AG09319 (cell line): ENCODE results near the gene CCDC188.

Experiments used
- DNase-seq: peaks from one replicate; pipeline ENCODE4 v3.0.0-alpha.2; 2010; ENCODE audit warnings: low read depth; ENCODE audit errors: extremely low read depth
- TF ChIP-seq, protein P1 (sequence below): IDR thresholded peaks from 2 replicates; pipeline ENCODE4 v1.5.1; 2011; ENCODE audit warnings: low read depth, mild to moderate bottlenecking, inconsistent platforms, low read length, moderate library complexity

The CCDC188 gene

DNA sequence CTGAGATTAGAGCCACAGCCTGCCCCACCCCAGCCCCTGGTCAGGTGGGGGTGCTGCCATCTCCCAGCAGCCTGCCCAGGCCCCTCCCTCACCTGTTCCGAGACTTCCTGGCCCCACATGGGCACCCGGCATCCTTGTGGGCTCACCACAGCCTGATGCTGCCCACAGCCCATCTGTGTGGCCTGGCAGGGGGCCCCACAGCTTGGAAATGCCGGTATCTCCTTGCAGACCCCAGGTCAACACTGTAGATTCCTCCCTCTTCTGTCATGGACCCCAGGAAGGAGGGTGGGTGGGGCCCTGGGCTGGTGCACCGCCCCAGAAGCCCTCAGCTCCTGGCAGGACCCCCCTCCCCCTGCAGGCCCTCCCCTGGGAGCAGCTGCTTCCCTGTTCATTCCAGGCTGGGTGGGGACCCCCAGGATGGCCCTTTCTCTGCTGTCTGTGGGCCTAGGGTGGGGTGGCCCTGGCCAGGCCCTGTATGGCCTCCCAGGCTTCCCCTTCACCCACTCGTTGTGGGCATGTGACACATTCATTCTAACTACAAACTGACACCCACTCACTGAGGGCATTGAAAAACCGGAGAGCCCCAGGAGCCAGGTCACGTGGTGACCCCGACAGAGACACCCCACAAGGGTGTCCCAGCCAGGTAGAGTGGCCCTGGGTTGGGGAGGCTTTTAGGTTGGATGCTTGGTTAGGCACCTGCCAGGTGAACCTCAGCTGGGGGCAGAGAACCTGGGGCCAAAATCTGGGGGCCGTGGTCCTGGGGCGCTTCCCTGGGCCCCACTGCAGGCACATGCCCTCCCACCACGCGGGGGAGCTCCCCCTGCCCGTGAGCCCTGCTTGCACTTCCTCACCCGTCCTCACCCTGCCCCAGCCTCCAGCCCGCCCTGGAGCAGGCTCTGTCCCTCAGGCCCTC, 44.1 kb upstream of the CCDC188 start:
- TF ChIP-seq, protein P1, sequence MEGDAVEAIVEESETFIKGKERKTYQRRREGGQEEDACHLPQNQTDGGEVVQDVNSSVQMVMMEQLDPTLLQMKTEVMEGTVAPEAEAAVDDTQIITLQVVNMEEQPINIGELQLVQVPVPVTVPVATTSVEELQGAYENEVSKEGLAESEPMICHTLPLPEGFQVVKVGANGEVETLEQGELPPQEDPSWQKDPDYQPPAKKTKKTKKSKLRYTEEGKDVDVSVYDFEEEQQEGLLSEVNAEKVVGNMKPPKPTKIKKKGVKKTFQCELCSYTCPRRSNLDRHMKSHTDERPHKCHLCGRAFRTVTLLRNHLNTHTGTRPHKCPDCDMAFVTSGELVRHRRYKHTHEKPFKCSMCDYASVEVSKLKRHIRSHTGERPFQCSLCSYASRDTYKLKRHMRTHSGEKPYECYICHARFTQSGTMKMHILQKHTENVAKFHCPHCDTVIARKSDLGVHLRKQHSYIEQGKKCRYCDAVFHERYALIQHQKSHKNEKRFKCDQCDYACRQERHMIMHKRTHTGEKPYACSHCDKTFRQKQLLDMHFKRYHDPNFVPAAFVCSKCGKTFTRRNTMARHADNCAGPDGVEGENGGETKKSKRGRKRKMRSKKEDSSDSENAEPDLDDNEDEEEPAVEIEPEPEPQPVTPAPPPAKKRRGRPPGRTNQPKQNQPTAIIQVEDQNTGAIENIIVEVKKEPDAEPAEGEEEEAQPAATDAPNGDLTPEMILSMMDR = no peak

DNA sequence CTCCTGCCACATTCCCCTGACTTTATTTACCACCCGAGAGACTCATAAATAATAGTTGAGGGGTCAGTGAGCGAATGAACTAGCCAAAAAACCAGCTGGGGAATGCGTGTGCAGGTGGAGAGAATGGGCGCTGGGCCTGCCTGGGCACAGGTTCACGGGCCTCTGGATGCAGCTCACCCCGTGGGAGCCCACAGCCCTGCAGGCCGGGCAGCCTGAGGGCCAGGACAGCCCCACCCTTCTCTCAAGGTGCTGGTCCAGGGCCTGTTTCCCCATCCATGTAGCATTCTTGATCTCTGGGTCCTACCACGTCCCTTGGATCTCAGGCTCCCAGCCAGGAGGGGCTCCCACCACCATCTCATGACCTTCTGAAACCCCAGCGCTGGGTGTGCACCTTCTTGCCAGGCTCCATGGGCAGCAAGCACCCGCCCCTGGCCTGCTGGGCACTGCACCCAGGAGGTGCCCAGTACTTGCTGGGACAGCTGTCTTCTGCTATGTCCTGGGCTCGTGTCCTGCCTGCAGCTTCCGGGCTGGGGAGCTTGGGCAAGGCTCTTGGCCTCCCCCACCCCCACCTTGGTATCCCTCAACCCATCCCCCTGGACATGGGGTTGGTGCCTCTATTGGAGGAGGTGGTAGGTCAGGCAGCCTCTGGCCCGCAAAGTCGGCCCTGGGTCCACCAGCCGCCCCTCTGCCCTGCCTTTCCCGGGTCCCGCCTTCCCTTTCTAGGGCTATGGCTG, 43.1 kb upstream of the CCDC188 start:
- TF ChIP-seq, protein P1 = no peak
- DNase-seq = no peak

More for the DNA sequence above, 44.1 kb upstream of the CCDC188 start:
- no peak for DNase-seq

DNA sequence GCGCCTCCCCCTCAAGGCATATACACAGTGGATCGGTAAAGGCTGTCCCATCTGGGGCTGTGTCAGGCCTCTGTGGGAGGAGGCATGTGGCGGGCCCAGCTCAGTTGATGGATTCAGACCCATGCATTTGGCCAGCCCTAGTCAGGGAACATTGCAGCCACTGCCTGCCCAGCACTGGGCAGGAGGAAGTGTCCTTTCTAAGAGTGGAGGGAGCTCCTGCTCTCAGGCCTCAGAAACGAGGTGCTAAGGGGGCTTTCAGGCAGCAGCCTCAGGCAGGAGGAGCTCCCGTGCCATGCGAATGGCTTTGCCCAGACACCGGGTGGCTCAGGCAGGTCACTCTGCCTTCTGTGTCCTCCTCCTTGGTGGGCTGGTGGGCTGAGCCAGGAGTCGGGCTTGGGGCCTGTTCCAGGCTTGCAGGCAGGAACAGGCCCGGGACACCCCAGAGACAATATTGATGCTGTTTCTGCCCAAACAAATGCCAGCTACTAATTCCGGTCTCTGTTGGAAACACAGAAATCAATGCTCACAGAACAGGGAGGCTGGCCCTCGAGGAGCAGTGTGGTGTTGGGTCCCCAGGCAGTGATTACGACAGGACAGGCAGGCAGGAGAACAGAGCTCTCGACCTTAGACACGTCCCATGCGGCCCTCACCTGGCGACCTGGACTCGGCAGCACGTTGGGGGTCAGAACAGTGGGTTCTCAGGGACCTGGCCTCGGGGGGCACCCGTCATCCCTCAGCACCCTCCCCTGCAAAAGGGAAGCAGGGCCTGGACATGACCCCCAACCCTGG, 42.3 kb upstream of the CCDC188 start:
- TF ChIP-seq, protein P1 = no peak
- no peak for DNase-seq

- TF ChIP-seq, protein P1 = no peak
Measured at GRCh38 chr22:20192293-20192971, 41.6 kb upstream of the CCDC188 start.

GRCh38 chr22:20191803-20192202, 40.9 kb upstream of the CCDC188 start:
- TF ChIP-seq, protein P1 = no peak
- no peak for DNase-seq

More at GRCh38 chr22:20192293-20192971, 41.6 kb upstream of the CCDC188 start:
- no peak for DNase-seq

DNA sequence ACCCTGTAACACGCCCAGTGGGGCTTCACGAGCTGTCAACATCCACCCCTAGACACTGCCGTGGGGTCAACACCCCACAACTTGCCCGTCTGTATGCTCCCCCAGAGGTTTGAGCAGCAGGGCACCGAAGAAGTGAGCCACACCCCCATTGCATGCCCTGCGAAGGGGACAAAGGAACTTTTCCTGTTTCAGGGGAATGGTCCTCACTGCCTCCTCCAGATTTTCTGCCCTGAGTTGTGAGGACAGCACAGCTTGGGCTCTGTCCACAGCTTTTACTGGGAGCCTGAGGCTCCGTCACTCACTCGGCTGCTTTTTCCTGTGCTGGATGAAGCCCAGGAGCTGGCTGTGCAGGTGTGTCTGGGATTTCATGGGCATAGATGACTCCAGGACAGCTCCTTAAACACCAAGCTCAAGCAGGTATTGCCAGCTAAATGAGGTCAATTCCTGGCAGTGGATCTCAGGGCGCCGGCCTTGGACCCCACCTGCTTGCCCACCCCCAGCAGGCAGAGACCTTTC, 40.2 kb upstream of the CCDC188 start:
- TF ChIP-seq, protein P1 = no peak
- DNase-seq = no peak
